ELR (cell line): Measurements from ENCODE around the gene SGPP1.
"Not testable (repeated sequence)": the region's sequence is repeated elsewhere in the genome, so short reads cannot be mapped to it uniquely, and the experiment has no call there.

ENCODE experiments used
- DNase-seq: peaks from one replicate; pipeline ENCODE4 v3.0.0-alpha.2; 2015; ENCODE audit warnings: low read depth

Gene SGPP1

GRCh38 chr14:63726499-63726898 lies 1.4 kb downstream of the SGPP1 start:
- no peak for DNase-seq

DNA sequence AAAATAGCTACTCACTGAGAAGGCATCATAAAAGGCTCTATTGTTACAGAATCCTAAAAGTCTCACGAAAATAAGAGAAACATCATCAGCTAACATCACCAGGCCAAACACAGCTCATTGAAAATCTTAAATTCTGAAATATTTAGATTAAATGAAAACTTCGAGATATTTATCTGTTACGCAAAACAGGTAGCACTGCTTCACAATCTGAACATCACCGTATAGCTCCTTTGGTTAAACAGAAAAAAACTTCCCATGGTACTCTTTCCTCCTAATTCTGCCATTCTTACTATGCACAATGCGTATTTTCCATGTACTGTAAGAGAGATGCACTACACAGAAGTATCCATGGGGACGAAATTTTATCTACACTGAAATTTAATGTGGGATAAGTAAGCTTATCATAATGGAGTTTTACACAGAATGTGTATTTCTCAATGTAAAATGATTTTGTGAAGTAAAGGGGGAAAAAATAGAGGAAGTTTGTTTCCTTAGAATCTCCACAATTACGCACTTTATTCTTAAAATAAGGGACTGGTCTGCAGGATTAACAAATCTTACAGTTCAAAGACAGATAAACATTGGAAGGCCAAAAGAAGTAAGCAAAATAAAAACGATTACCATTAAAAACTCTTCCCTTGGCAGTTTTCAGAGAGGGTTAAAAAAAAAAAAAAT lies 1.9 kb downstream of the SGPP1 start:
- peak; percentile 18 for DNase-seq

- peak; percentile 60 for DNase-seq
Observed at GRCh38 chr14:63717702-63718101, 10.2 kb downstream of the SGPP1 start.

DNA sequence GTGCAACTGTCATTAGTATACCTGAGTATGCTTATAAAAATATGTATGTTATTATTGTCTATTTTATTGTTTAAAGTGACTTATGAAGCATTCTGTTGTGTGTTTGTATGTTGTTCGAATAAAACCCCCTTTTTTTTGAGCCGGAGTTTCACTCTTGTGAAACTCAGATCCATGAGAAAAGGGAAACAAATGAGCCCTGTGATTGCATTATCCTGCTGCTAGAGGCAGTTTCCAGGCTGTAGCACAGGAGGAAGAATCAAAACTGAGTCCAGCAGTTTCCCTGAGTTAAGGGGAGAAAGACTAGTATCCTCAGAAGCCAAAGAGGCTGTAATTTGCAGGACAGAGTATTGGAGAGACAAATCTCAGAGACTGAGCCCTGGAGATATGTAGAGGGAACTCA lies 12.5 kb downstream of the SGPP1 start:
- DNase-seq: no peak

DNA sequence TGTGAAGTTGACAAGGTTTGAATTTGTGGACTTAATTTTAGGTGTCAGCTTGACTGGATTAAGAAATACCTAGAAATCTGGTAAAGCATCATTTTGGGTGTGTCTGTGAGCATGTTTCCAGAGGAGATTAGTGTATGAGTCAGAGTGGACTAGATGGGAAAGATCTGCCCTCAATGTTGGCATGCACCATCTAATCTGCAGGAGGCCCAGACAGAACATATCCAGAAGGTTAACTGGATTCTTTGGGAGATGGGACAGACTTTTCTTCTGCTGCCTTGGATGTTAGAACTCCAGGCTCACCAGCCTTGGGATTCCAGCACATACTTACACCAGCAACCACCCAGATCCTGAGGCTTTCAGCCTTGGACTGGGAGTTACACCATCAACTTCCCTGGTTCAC lies 14.1 kb downstream of the SGPP1 start:
- peak; percentile 58 for DNase-seq

DNA sequence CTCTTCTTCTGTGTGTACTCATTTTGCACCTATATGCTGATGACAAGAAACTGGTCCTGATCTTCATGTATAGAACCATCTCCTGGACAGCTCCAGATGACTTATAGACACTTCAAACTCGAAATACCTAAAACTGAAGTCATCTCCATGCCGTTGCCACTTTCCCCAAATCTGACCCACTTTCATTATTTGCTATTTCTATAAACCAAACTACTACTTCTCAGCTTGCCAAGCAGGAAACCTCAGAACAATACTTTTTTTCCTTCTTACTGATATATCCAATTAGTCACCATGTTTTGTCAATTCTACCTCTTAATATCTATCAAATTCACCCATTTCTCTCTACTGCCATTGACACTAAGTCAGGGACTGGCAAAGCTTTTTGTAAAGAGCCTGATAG lies 14.8 kb downstream of the SGPP1 start:
- no peak for DNase-seq

GRCh38 chr14:63712123-63712522 lies 15.7 kb downstream of the SGPP1 start:
- DNase-seq: no peak

DNA sequence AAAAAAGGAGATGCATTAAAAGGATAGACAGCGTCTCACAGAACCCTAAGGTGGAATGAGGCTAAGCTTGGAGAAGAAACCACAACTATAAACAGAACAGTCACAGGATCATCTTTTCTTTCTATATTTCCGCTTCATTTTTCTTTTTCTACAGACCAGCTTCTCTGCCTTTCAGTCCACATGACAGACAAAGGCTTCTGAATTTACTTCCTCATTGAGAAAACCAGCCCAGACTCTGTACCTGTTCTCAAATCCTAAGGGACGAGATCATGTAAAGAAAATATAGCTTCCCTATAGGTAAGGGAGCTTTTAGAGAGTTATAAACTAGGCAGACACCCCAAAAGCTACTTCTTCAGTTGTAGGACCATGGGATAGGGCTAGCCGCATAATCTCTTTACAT lies 17.4 kb downstream of the SGPP1 start:
- DNase-seq: no peak

DNA sequence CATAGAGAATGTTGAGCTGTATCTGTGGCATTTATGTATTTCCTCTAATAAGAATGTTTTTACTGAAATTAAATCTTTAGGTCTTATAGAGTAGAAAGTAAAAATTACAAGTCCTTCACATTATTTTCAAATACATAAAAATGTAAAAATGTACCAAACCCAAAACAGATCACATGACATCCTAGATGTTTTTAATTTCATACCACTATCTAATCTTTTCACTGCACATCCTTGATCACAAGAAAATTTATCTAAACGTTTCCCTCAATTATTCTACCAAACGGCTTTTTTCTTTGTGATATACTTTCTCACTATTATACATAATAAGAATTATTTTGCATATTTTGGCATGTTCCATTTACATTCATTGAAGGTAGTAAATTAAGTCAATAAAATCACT lies 18.3 kb downstream of the SGPP1 start:
- no peak for DNase-seq

- no peak for DNase-seq
Observed at GRCh38 chr14:63707216-63707615, 20.6 kb downstream of the SGPP1 start.

DNA sequence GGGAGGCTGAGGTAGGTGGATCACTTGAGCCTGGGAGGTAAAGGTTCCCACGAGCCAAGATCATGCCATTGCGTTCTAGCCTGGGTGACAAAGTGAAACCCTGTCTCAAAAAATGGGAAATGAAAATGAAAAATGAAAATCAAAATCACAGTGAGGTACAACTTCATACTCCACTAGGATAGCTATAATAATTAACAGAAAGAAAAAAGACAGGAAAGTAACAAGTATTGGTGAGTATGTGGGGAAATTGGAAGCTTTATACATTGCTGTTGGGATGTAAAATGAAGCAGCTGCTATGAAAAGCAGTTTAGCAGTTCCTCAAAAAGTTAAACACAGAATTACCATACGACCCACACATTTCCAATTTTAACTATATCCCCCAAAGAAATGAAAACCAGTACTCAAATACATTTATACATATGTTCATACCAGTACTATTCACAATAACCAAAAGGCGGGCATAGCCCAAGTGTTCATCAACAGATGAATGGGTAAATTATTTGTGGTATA lies 22.2 kb downstream of the SGPP1 start:
- no peak for DNase-seq

DNA sequence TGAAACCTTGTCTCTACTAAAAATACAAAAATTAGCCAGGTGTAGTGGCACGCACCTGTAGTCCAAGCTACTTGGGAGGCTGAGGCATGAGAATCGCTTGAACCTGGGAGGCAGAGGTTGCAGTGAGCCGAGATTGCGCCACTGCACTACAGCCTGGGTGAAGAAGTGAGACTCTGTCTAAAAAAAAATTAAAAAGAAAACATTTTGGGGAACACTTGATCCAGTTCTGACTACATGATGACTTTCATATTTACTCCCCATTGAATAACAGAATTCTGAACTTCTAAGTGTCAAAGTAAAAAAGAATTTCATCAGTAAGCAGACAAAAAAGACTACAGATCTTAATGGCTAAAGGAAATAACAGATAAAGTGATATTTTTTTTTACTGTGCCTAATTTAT lies 25.3 kb downstream of the SGPP1 start:
- DNase-seq: not testable (repeated sequence)

DNA sequence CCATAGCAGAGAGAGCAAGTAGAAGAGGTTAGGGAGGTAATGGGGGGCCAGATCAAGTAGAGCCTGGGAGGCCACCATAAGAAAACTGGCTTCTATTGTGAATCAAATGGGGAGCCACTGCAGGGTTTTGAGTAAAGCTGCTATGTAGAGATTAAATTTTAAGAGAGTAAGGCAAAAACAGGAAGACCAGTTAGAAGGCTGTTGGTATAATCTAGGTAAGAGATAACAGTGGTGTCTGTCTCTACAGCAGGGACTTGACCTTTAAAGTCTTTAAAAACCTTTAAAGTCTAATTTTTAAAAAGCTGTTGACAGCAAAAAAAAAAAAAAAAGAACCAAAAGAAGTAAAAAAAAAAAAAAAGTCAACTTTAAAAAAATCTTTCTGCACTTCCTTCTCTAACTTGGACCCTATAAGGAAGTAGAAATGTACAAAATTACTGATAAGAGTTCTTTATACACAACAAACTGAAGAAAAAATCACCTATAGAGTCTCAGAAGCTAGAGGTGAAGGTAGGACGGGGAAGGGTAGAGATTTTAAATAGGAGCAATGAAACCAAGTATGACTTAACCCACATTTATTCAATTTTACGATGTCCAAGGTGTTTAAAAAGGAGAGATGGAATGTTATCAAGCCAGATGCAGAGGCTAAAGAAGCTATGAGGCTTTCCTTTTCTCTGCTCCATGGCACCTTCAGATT lies 26.1 kb downstream of the SGPP1 start:
- no peak for DNase-seq

GRCh38 chr14:63692310-63693020 lies 35.4 kb downstream of the SGPP1 start:
- peak; percentile 36 for DNase-seq

- no peak for DNase-seq
Observed at GRCh38 chr14:63689132-63689531, 38.7 kb downstream of the SGPP1 start.

DNA sequence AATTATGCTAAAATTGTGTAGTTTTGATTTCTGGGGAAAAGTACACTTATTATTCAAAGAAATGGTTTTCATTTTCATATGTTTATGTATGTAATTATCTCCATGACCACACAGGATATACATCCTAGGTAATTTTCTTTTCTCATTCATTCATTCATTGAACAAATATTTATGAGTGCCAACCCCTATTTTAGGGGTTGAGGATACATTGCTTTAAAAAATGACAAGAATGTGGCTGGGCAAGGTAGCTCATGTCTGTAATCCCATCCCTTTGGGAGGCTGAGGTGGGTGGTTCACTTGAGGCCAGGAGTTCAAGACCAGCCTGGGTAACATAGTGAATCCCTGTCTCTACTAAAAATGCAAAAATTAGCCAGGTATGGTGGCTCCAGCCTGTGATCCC lies 40.9 kb downstream of the SGPP1 start:
- no peak for DNase-seq

- DNase-seq: no peak
Observed at GRCh38 chr14:63685401-63685800, 42.5 kb downstream of the SGPP1 start.

DNA sequence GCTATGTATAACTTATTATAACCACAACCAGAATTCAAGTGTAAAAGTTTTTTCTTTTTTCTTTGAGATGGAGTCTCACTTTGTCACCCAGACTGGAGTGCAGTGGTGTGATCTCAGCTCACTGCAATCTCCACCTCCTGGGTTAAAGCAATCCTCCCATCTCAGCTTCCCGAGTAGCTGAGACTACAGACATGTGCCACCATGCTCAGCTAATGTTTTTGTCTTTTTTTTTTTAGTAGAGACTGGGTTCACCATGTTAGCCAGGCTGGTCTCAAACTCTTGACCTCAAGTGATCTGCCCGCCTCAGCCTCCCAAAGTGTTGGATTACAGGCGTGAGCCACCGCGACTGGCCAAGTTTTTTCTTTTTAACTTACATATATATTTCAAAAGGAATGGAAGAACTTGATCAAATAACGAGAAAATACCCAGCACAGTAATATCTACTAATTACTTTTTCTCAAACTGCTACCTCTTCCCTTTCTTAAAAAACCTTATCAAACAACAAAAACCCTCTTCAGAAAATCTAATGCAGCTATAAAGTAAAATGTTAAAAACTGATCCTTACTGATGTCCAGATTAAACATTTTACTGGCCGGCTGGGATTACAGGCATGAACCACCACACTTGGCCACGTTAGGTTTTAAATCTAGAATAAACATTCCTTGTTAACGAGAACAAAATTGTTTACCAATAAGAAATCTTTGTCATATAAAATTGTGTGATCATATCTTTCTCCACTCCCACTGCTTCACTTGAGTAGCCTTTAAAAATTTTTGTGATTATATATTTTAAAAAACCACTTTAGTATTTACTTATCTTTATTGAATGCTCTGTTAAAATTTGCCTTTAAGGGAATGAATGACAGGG lies 44.9 kb downstream of the SGPP1 start:
- no peak for DNase-seq

GRCh38 chr14:63678536-63678935 lies 49.3 kb downstream of the SGPP1 start:
- DNase-seq: no peak

- DNase-seq: peak; percentile 84
Observed at GRCh38 chr14:63677891-63678379, 49.9 kb downstream of the SGPP1 start.

- DNase-seq: no peak
Observed at GRCh38 chr14:63676615-63677014, 51.2 kb downstream of the SGPP1 start.
